A172 (cell line): ENCODE results near the gene C10orf53. TPM values are rescaled to one million over a fixed set of nuclear protein-coding genes. Genes with fewer than 3 reads are reported as not detected.
"Not testable (repeated sequence)": the region's sequence is repeated elsewhere in the genome, so short reads cannot be mapped to it uniquely, and the experiment has no call there.

Experiments used
- DNase-seq: peaks from one replicate; pipeline ENCODE4 v3.0.0-alpha.2; 2015; ENCODE audit warnings: low spot score
- total RNA-seq: library from RNA; depleted of rRNA; stranded (reverse); fragments of >200 nt; shearing (Covaris generic); gene quantifications from 2 replicates; pipeline ENCODE4 v1.2.3, GENCODE V29; 2014

The C10orf53 gene
- total RNA-seq, 1 experiment from 2014 or later: not detected

GRCh38 chr10:49652421-49653272, 26.8 kb upstream of the C10orf53 start:
- no peak for DNase-seq

- no peak for DNase-seq
Observed at GRCh38 chr10:49653273-49653929, 26.1 kb upstream of the C10orf53 start.

GRCh38 chr10:49654036-49654693, 25.3 kb upstream of the C10orf53 start:
- no peak for DNase-seq

- no peak for DNase-seq
Observed at GRCh38 chr10:49655099-49655498, 24.4 kb upstream of the C10orf53 start.

- no peak for DNase-seq
Observed at GRCh38 chr10:49656845-49657493, 22.5 kb upstream of the C10orf53 start.

GRCh38 chr10:49657606-49658005, 21.8 kb upstream of the C10orf53 start:
- DNase-seq: no peak

- no peak for DNase-seq
Observed at GRCh38 chr10:49661140-49661856, 18.2 kb upstream of the C10orf53 start.

- no peak for DNase-seq
Observed at GRCh38 chr10:49662169-49662830, 17.2 kb upstream of the C10orf53 start.

GRCh38 chr10:49663596-49663995, 15.9 kb upstream of the C10orf53 start:
- DNase-seq: no peak

GRCh38 chr10:49664006-49664841, 15.2 kb upstream of the C10orf53 start:
- DNase-seq: no peak

- DNase-seq: no peak
Observed at GRCh38 chr10:49664842-49665355, 14.6 kb upstream of the C10orf53 start.

GRCh38 chr10:49666054-49666615, 13.3 kb upstream of the C10orf53 start:
- DNase-seq: no peak

GRCh38 chr10:49666685-49667084, 12.8 kb upstream of the C10orf53 start:
- DNase-seq: no peak

GRCh38 chr10:49667991-49668390, 11.5 kb upstream of the C10orf53 start:
- DNase-seq: no peak

GRCh38 chr10:49668684-49669083, 10.8 kb upstream of the C10orf53 start:
- no peak for DNase-seq

GRCh38 chr10:49678827-49679479, 498 bp upstream of the C10orf53 start:
- DNase-seq: no peak

- not testable (repeated sequence) for DNase-seq
Observed at GRCh38 chr10:49682449-49682848, 3.0 kb downstream of the C10orf53 start.

GRCh38 chr10:49682879-49683278, 3.4 kb downstream of the C10orf53 start:
- no peak for DNase-seq

GRCh38 chr10:49686651-49687050, 7.2 kb downstream of the C10orf53 start:
- no peak for DNase-seq
